AG04449 (cell line): ENCODE measurements around the gene GMDS.

Source experiments
- CTCF ChIA-PET: fragments of 350-600 bp; formaldehyde crosslinking; extraction: SDS; loops from one replicate; lab custom pipeline; 2021; ENCODE audit warnings: antibody characterized with exemption; lab: Yijun Ruan, JAX
- POLR2A ChIA-PET: fragments of 400-600, 350-600 bp; formaldehyde crosslinking; extraction: SDS; loops from one replicate; lab custom pipeline; 2020; ENCODE audit warnings: antibody characterized with exemption, inconsistent platforms; lab: Yijun Ruan, JAX
- DNase-seq: peaks from one replicate; pipeline ENCODE4 v3.0.0-alpha.2; 2010; ENCODE audit warnings: low read depth, low spot score
- H3K4me3 ChIP-seq: 2 replicates; pipeline ENCODE4 v1.5.1; 2011; ENCODE audit warnings: low read depth, mild to moderate bottlenecking, control low read depth, low read length
- TF ChIP-seq, protein P1 (sequence below): IDR thresholded peaks from one replicate; pipeline ENCODE4 v1.5.1; 2011; ENCODE audit warnings: mild to moderate bottlenecking, moderate library complexity, low read length, control low read depth, inconsistent platforms; ENCODE audit not compliant: insufficient read depth; ENCODE audit errors: missing control alignments

GMDS gene

GRCh38 chr6:1624851-1625781 lies 620.3 kb downstream of the GMDS start:
- CTCF ChIA-PET = interaction anchor here (0.7 to 6.3 kb wide), 5 partner anchors 14 to 479 kb away, joined by 3 to 31 read pairs (median 3); no protein-coding TSS in a partner anchor
- TF ChIP-seq, protein P1, sequence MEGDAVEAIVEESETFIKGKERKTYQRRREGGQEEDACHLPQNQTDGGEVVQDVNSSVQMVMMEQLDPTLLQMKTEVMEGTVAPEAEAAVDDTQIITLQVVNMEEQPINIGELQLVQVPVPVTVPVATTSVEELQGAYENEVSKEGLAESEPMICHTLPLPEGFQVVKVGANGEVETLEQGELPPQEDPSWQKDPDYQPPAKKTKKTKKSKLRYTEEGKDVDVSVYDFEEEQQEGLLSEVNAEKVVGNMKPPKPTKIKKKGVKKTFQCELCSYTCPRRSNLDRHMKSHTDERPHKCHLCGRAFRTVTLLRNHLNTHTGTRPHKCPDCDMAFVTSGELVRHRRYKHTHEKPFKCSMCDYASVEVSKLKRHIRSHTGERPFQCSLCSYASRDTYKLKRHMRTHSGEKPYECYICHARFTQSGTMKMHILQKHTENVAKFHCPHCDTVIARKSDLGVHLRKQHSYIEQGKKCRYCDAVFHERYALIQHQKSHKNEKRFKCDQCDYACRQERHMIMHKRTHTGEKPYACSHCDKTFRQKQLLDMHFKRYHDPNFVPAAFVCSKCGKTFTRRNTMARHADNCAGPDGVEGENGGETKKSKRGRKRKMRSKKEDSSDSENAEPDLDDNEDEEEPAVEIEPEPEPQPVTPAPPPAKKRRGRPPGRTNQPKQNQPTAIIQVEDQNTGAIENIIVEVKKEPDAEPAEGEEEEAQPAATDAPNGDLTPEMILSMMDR = no peak
- H3K4me3 ChIP-seq = peak overlapping the region; percentile 67
- DNase-seq = no peak
- POLR2A ChIA-PET = interaction anchor here (0.6 to 1.5 kb wide), 4 partner anchors 11 to 1141 kb away, joined by 3 to 6 read pairs (median 4); no protein-coding TSS in a partner anchor

DNA sequence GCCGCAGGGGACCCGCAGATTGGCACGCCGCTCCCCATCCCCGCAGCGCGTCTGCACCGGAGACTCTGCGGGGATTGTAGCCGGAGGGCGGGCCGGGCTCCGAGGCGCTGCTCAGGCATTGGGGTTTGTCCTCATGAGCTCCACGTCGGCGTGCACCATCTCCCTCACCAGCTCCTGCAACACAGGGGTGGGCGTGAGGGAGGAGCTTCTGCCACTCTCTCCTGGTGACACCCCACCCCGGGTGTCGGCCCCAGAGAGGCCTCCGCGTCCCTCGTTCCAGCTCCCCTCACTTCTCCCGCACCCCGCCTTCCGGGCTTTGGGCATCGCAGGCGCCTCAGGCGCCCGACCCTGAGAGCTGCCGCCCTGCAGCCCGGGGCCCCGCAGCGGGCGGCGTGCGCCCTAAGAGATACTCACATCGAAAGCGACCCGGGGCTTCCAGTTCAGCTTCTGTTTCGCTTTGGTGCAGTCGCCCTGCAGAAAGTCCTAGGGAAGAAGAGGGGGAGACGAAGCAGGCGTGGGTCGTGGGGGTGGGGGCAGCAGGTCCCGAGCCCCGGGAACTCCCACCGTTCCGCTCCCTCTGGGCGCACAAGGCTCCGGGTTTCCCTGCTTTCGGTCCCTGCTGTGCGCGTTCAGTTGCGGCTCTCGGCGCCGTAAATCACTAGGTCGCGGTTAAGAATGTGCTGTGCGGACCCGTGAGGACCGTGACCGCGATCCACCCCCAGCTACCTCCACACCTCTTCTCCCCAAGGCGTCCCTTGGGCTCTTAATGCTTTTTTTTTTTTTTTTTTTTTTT lies 621.2 kb downstream of the GMDS start:
- TF ChIP-seq, protein P1 = no peak
- H3K4me3 ChIP-seq = peak overlapping the region; percentile 67
- CTCF ChIA-PET = interaction anchor here (0.7 to 6.3 kb wide), 4 partner anchors 13 to 480 kb away, joined by 3 to 31 read pairs (median 3); no protein-coding TSS in a partner anchor
- no peak for DNase-seq
- POLR2A ChIA-PET = interaction anchor here (0.6 to 1.5 kb wide), 4 partner anchors 10 to 1142 kb away, joined by 3 to 6 read pairs (median 4); no protein-coding TSS in a partner anchor

- TF ChIP-seq, protein P1 = no peak
- H3K4me3 ChIP-seq = no peak overlapping the region
- ChIA-PET POLR2A (interaction anchor here (1.4 to 1.5 kb wide), 2 partner anchors 10 to 78 kb away, joined by 3 to 5 read pairs; no protein-coding TSS in a partner anchor), CTCF (interaction anchor here (1.2 to 6.3 kb wide), 2 partner anchors 12 to 63 kb away, joined by 3 to 31 read pairs; no protein-coding TSS in a partner anchor)
- DNase-seq = no peak
Observed at GRCh38 chr6:1623769-1624057, 621.7 kb downstream of the GMDS start.

DNA sequence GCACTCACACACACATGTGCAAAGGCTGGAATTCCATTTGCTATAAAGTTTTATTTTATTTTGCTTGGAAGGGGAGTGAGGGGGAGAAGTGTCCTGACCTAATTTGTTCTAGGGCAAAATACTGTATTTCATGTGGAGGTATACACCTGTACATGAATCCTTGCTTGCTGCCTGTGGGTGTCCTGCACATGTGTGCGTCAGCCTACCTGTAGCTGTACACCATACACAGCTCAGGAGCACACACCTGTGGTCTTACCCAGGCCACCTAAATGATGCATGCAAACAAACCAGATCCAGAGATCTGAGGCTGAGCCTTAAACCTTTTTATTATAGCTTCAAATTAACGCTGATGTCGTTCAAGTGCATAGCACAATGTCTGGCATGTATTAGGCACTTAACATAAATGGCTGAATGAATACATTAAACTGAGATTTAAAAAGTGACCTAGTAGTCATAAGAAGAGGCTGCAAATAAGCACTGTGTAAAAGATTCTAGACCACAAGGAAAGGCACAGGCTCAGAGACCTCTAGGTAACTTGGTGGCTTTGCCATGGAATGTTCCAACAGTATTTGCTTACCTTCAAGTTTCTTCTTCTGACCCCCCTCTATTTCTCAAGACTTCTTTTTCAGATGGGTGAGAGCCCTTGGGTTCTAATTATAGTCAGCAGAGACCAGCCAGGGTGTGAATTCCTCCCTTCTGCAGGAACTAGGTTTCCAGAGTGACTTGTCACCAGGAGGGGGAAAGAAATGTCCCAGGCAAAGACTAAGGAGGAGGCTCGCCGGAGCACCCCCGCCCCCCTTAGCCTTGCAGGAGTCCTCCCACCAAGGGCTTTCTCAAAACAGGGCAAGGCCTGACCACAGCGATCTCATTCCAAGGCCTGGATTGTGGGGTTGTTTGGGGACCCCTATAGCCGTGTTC lies 622.3 kb downstream of the GMDS start:
- CTCF ChIA-PET = interaction anchor here (6.3 kb wide), 1 partner anchor 12 kb away, joined by 31 read pairs; no protein-coding TSS in a partner anchor
- DNase-seq = no peak
- POLR2A ChIA-PET = interaction anchor here (1.4 kb wide), 1 partner anchor 79 kb away, joined by 3 read pairs; no protein-coding TSS in a partner anchor
- TF ChIP-seq, protein P1 = no peak
- H3K4me3 ChIP-seq = no peak overlapping the region

- ChIA-PET POLR2A (no interaction called here), CTCF (no interaction called here)
- no peak for DNase-seq
- TF ChIP-seq, protein P1 = no peak
- no peak overlapping the region for H3K4me3 ChIP-seq
Observed at GRCh38 chr6:1622220-1622850, 623.1 kb downstream of the GMDS start.
